GM23248 (cell line): ENCODE data around the gene SCAF1.

Experiments used
- EZH2 ChIP-seq: fragments of 200-600 bp; sonication (generic); IDR thresholded peaks from 2 replicates; pipeline ENCODE4 v1.6.1; 2018; ENCODE audit warnings: antibody characterized with exemption, mild to moderate bottlenecking; ENCODE audit not compliant: insufficient read depth, poor library complexity, severe bottlenecking
- EZH2phosphoT487 ChIP-seq: fragments of 200-600 bp; sonication (generic); IDR thresholded peaks from 2 replicates; pipeline ENCODE4 v1.6.1; 2018; ENCODE audit warnings: antibody characterized with exemption, moderate library complexity, mild to moderate bottlenecking, low read depth; ENCODE audit not compliant: insufficient read depth

- TF ChIP-seq EZH2phosphoT487 (no peak), EZH2 (no peak)
Measured at GRCh38 chr19:49683814-49684250, 41.8 kb downstream of the SCAF1 start.
